Activated CD8-positive, alpha-beta memory T cell treated with anti-CD3 and anti-CD28 coated beads for 48 hours (primary cell): ENCODE results near the gene TAC3.
"Not testable (repeated sequence)": the region's sequence is repeated elsewhere in the genome, so short reads cannot be mapped to it uniquely, and the experiment has no call there.

Experiments
- DNase-seq, 3 experiments: peaks; one replicate each; pipeline ENCODE4 v3.0.0-alpha.2; 2020; ENCODE audit warnings: low read depth in 2 of 3, low spot score in 2 of 3

The TAC3 gene

GRCh38 chr12:57016348-57016747, at the start of gene TAC3:
Gene TAC3 (minus strand): TSS chr12:57016529. CDS start chr12:57015797, 732 bp downstream.
- no peak for DNase-seq

GRCh38 chr12:57063991-57064685, 47.8 kb upstream of the TAC3 start:
- no peak for DNase-seq

- DNase-seq, result no peak
Observed at GRCh38 chr12:57058454-57058853, 42.1 kb upstream of the TAC3 start.

- DNase-seq, result no peak
Observed at GRCh38 chr12:57057067-57057751, 40.9 kb upstream of the TAC3 start.

GRCh38 chr12:57055824-57056223, 39.5 kb upstream of the TAC3 start:
- DNase-seq, result no peak

GRCh38 chr12:57053901-57054300, 37.6 kb upstream of the TAC3 start:
- DNase-seq, result not testable (repeated sequence)

GRCh38 chr12:57053146-57053545, 36.8 kb upstream of the TAC3 start:
- not testable (repeated sequence) for DNase-seq

GRCh38 chr12:57051011-57051410, 34.7 kb upstream of the TAC3 start:
- no peak for DNase-seq

GRCh38 chr12:57049890-57050289, 33.6 kb upstream of the TAC3 start, which contains the start of gene MYO1A:
Gene MYO1A (minus strand): TSS chr12:57050129. CDS start chr12:57048323, 1,806 bp downstream.
- no peak for DNase-seq

- DNase-seq, result no peak
Observed at GRCh38 chr12:57049119-57049446, 32.8 kb upstream of the TAC3 start.

GRCh38 chr12:57048423-57049118, 32.2 kb upstream of the TAC3 start:
- no peak for DNase-seq

GRCh38 chr12:57047981-57048380, 31.7 kb upstream of the TAC3 start:
- no peak for DNase-seq

- peak; percentile 26 to 40 (median 31) for DNase-seq
Observed at GRCh38 chr12:57046947-57047890, 30.9 kb upstream of the TAC3 start.

- no peak for DNase-seq
Observed at GRCh38 chr12:57046086-57046791, 29.9 kb upstream of the TAC3 start.

GRCh38 chr12:57044889-57045288, 28.6 kb upstream of the TAC3 start:
- DNase-seq, result no peak

- DNase-seq, result no peak
Observed at GRCh38 chr12:57044468-57044867, 28.1 kb upstream of the TAC3 start.

- DNase-seq, result no peak
Observed at GRCh38 chr12:57042695-57043094, 26.4 kb upstream of the TAC3 start.

- DNase-seq, result no peak
Observed at GRCh38 chr12:57040750-57041149, 24.4 kb upstream of the TAC3 start.

GRCh38 chr12:57040211-57040610, 23.9 kb upstream of the TAC3 start:
- DNase-seq, result no peak

GRCh38 chr12:57039016-57039798, 22.9 kb upstream of the TAC3 start:
- DNase-seq, result no peak
